ENCODE measurements around the gene SRI. TPM values are rescaled to one million over a fixed set of nuclear protein-coding genes. Genes with fewer than 3 reads are reported as not detected.
"Not testable (repeated sequence)": the region's sequence is repeated elsewhere in the genome, so short reads cannot be mapped to it uniquely, and the experiment has no call there.

SRI gene
- total RNA-seq, 1 donor from 2014 or later, result 179 TPM

GRCh38 chr7:88172842-88173241 lies 47.0 kb downstream of the SRI start:
- Mint-ChIP-seq H3K27ac (ENCODE audit: unreplicated experiment) (no peak overlapping the region), H3K9me3 (ENCODE audit: unreplicated experiment) (no peaks in the 10 kb centered on the region), H3K27me3 (ENCODE audit: unreplicated experiment) (no peaks in the 10 kb centered on the region), H3K4me3 (ENCODE audit: unreplicated experiment) (no peak overlapping the region), H3K4me1 (ENCODE audit: low read depth, unreplicated experiment) (no peaks in the 10 kb centered on the region), H3K36me3 (ENCODE audit: unreplicated experiment) (no peaks in the 10 kb centered on the region)
- TF ChIP-seq CTCF (IDR thresholded peaks at IDR 0.05; ENCODE audit: partially characterized antibody, unreplicated experiment), result no peak
- DNase-seq, result no peak

DNA sequence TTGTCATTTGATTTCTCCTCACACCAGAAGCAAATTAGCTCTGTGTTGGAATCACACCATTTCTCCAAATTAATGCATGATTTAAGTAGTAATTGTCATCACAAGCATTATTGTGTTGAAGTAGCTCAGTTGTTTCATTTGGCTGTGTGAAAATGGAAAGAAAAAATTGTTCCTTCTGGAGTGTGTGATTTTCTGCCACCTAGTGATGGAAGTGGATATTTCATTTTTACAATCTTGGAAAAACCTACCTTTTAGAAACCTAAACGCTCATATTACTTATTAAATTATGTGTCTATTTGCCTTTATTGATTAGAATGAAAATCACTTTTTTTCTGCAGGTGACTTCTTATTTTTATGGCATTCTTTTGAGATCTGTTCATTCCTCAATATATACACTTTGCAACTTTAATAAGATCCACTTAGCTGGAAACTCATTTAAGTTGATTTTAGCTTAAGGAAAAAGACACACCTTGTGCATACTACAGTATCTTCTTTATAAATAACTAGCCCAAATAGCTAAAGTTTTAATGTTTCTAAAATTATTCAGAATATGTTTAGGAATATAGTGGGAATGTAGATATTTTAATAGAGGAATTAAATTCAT lies 50.0 kb downstream of the SRI start:
- no peaks in the 10 kb centered on the region for H3K4me1 Mint-ChIP-seq (ENCODE audit: low read depth, unreplicated experiment)
- peak; percentile 79 for TF ChIP-seq CTCF (IDR thresholded peaks at IDR 0.05; ENCODE audit: partially characterized antibody, unreplicated experiment)
- no peaks in the 10 kb centered on the region for H3K36me3 Mint-ChIP-seq (ENCODE audit: unreplicated experiment)
- no peak overlapping the region for H3K27ac Mint-ChIP-seq (ENCODE audit: unreplicated experiment)
- no peaks in the 10 kb centered on the region for H3K27me3 Mint-ChIP-seq (ENCODE audit: unreplicated experiment)
- no peak for DNase-seq
- H3K9me3 Mint-ChIP-seq (ENCODE audit: unreplicated experiment), result peaks cover 2% of the 10 kb centered on the region
- H3K4me3 Mint-ChIP-seq (ENCODE audit: unreplicated experiment), result no peak overlapping the region

GRCh38 chr7:88167721-88168120 lies 52.1 kb downstream of the SRI start:
- no peaks in the 10 kb centered on the region for H3K36me3 Mint-ChIP-seq (ENCODE audit: unreplicated experiment)
- H3K27ac Mint-ChIP-seq (ENCODE audit: unreplicated experiment), result no peak overlapping the region
- H3K4me3 Mint-ChIP-seq (ENCODE audit: unreplicated experiment), result no peak overlapping the region
- H3K27me3 Mint-ChIP-seq (ENCODE audit: unreplicated experiment), result no peaks in the 10 kb centered on the region
- no peaks in the 10 kb centered on the region for H3K4me1 Mint-ChIP-seq (ENCODE audit: low read depth, unreplicated experiment)
- TF ChIP-seq CTCF (IDR thresholded peaks at IDR 0.05; ENCODE audit: partially characterized antibody, unreplicated experiment), result no peak
- H3K9me3 Mint-ChIP-seq (ENCODE audit: unreplicated experiment), result peaks cover 2% of the 10 kb centered on the region
- no peak for DNase-seq

- no peaks in the 10 kb centered on the region for H3K36me3 Mint-ChIP-seq (ENCODE audit: unreplicated experiment)
- TF ChIP-seq CTCF (IDR thresholded peaks at IDR 0.05; ENCODE audit: partially characterized antibody, unreplicated experiment), result no peak
- no peak for DNase-seq
- no peaks in the 10 kb centered on the region for H3K27me3 Mint-ChIP-seq (ENCODE audit: unreplicated experiment)
- no peak overlapping the region for H3K27ac Mint-ChIP-seq (ENCODE audit: unreplicated experiment)
- no peak overlapping the region for H3K4me3 Mint-ChIP-seq (ENCODE audit: unreplicated experiment)
- peaks cover 2% of the 10 kb centered on the region for H3K9me3 Mint-ChIP-seq (ENCODE audit: unreplicated experiment)
- no peaks in the 10 kb centered on the region for H3K4me1 Mint-ChIP-seq (ENCODE audit: low read depth, unreplicated experiment)
Observed at GRCh38 chr7:88167223-88167622, 52.6 kb downstream of the SRI start.

DNA sequence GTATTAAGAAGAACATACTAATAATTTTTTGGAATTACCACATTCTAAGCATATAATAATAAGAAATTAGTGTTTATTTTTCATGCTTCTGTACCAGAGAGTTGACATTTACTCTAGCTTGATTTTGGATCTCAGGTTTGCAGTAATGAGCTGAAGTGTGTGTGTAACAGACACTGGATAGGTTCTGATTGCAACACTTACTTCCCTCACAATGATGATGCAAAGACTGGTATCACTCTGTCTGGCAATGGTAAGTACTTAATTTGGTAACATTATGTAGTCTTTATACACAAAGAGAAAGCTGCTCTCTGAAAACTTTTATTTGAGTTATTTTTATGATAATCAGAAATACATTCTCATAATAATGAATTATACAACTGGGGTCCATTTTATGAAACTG lies 54.1 kb downstream of the SRI start:
- Mint-ChIP-seq H3K27ac (ENCODE audit: unreplicated experiment) (no peak overlapping the region), H3K27me3 (ENCODE audit: unreplicated experiment) (peaks cover under 1% of the 10 kb centered on the region), H3K4me3 (ENCODE audit: unreplicated experiment) (no peak overlapping the region), H3K4me1 (ENCODE audit: low read depth, unreplicated experiment) (no peaks in the 10 kb centered on the region), H3K9me3 (ENCODE audit: unreplicated experiment) (peaks cover 2% of the 10 kb centered on the region), H3K36me3 (ENCODE audit: unreplicated experiment) (peaks cover 13% of the 10 kb centered on the region)
- no peak for TF ChIP-seq CTCF (IDR thresholded peaks at IDR 0.05; ENCODE audit: partially characterized antibody, unreplicated experiment)
- no peak for DNase-seq

- H3K27me3 Mint-ChIP-seq (ENCODE audit: unreplicated experiment); H3K9me3 Mint-ChIP-seq (ENCODE audit: unreplicated experiment); H3K4me1 Mint-ChIP-seq (ENCODE audit: low read depth, unreplicated experiment); H3K27ac Mint-ChIP-seq (ENCODE audit: unreplicated experiment); H3K4me3 Mint-ChIP-seq (ENCODE audit: unreplicated experiment); DNase-seq: not testable (repeated sequence)
- H3K36me3 Mint-ChIP-seq (ENCODE audit: unreplicated experiment), result peaks cover 53% of the 10 kb centered on the region
Observed at GRCh38 chr7:88159741-88160140, 60.1 kb downstream of the SRI start.
